AG10803 (cell line): ENCODE results near the gene SNAPC4.

ENCODE experiments used
- DNase-seq: peaks from one replicate; pipeline ENCODE4 v3.0.0; 2010; ENCODE audit warnings: low read depth
- H3K4me3 ChIP-seq: 2 replicates; pipeline ENCODE4 v1.5.1; 2011; ENCODE audit warnings: mild to moderate bottlenecking, low read length, control low read depth
- CTCF ChIP-seq: conservative IDR thresholded peaks from 2 replicates; pipeline ENCODE4 v1.5.1; 2011; ENCODE audit warnings: mild to moderate bottlenecking, low read length, control low read depth, inconsistent platforms

The SNAPC4 gene

DNA sequence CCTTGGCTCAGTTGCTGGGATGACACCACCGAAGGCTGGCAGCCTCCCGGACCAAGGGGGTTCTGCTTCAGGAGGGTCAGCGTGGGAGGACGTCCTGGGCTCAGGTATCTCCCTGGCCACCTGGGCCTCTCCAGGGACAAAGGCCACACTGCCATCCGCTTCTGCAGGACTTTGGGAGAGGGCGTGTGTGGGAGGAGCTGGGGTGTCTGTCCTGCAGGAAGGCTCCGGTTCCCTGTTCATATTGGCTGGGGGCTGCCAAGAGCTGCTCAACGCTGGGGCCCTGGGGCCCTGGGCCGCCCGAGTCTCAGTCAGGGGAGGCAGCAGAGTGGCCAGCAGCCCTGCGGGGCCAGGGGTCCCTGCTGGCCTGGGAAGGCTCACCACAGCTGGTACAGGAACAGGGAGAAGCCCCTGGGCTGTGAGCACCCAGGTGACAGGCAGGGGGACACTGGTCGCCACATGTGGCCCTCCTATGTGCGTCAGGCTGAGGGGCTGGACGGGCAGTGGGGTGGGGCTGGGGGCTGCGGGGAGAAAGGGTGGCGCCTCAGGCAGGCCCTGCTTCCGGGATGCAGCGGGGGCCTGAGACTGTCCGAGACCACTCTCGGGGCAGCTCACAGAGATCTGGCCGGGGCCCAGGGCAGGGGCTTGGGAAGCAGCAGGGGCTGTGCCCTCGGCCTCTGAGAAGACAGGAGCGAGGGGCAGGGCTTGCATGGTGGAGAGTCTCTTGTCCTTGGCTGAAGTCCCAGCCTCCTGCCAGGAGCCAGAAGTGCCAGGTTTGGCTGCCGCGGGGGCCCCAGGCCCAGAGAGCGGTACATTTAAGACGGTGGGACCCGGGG is 21.6 kb downstream of the SNAPC4 start:
- DNase-seq: no peak

DNA sequence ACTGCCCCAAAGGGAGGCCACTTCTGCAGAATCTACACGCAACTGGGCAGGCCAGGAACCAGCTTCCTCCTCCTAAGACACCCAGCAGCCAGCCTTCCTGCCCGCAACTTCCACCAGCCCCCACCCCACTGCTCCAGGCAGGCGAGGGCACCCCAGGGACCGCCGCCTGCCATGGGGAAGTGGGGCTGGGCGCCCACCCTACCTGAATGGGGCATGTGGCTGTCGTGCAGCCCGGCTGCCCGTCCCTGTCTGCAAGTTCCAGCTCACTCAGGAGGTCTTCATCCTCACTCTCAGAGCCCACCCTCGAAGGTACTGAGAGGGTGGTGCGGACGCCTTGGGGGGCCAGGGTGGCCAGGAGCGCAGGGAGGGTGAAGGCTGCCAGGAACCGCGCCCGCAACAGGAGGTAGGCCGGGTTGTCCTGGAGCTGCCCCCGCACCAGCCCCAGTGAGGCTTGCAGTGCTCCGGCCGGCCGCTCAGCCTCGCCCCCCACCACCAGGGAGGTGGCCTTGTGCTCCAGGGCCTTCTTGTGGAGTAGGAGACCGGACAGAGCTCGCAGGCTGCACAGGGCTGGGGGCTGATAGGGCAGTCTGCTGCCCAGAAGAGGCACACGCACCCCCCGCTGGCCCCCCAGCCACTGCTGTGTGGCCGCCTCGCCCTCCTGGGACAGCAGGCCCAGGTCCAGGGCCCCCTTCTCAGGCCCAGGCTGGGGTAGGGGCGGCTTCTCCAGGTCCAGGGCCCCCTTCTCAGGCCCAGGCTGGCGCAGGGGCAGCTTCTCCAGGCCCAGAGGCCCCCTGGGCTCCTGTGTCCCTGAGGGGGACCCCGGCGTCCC is 22.4 kb downstream of the SNAPC4 start:
- no peak for TF ChIP-seq CTCF
- H3K4me3 ChIP-seq: no peak overlapping the region
- DNase-seq: no peak

More for the DNA sequence above, 21.6 kb downstream of the SNAPC4 start:
- no peak overlapping the region for H3K4me3 ChIP-seq
- no peak for TF ChIP-seq CTCF

GRCh38 chr9:136376457-136376856 is 23.5 kb downstream of the SNAPC4 start:
- no peak overlapping the region for H3K4me3 ChIP-seq
- TF ChIP-seq CTCF: no peak
- DNase-seq: no peak

GRCh38 chr9:136375096-136375495 is 24.9 kb downstream of the SNAPC4 start:
- no peak for DNase-seq
- H3K4me3 ChIP-seq: no peak overlapping the region
- no peak for TF ChIP-seq CTCF

DNA sequence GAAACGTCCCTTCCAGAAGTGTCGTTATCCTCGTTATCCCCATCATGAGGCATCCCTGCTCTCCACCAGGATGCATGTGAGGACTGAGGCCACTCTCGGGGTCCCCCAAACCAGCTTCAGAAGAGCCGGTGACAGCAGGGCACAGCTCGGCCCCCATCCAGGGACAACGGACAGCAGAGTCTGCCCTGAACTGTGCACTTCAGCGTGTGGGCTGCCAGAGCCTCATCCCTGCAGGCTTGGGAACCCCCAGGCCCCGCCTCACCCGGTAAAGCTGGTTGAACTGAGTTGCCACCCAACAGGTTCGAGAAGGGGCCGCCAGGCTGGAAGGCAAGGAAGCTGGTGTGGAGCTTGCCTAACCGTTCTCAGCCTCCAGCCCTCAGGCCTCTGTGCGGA is 25.8 kb downstream of the SNAPC4 start:
- DNase-seq: no peak
- H3K4me3 ChIP-seq: no peak overlapping the region
- no peak for TF ChIP-seq CTCF

GRCh38 chr9:136373300-136374182 is 26.4 kb downstream of the SNAPC4 start, which contains the start of gene CARD9:
TSS of gene CARD9 (minus strand) at chr9:136373669. CDS start at chr9:136372078, 1,591 bp downstream.
- DNase-seq: no peak
- no peak for TF ChIP-seq CTCF
- H3K4me3 ChIP-seq: peak within 1 kb of the TSS; percentile 31
